ENCODE data around the gene CEP78.

CEP78 gene

GRCh38 chr9:78289474-78289873, 53.6 kb downstream of the CEP78 start:
- no peak for DNase-seq

- DNase-seq = no peak
Observed at GRCh38 chr9:78291240-78291925, 55.5 kb downstream of the CEP78 start.

- no peak for DNase-seq
Observed at GRCh38 chr9:78292026-78292425, 56.2 kb downstream of the CEP78 start.

GRCh38 chr9:78292716-78293497, 57.0 kb downstream of the CEP78 start:
- no peak for DNase-seq

- no peak for DNase-seq
Observed at GRCh38 chr9:78294290-78295176, 58.7 kb downstream of the CEP78 start.

GRCh38 chr9:78295177-78295575, 59.3 kb downstream of the CEP78 start:
- no peak for DNase-seq

GRCh38 chr9:78295731-78296130, 59.9 kb downstream of the CEP78 start:
- DNase-seq = no peak

- no peak for DNase-seq
Observed at GRCh38 chr9:78296201-78296892, 60.5 kb downstream of the CEP78 start.

GRCh38 chr9:78296893-78297671, 61.2 kb downstream of the CEP78 start, which contains the start of gene PSAT1:
Gene PSAT1, plus strand, starts transcription at chr9:78297125. Its CDS starts 86 bp downstream, at chr9:78297211.
- DNase-seq = peak; percentile 88

GRCh38 chr9:78297672-78297961, 61.7 kb downstream of the CEP78 start:
- DNase-seq = no peak

GRCh38 chr9:78298046-78298765, 62.3 kb downstream of the CEP78 start:
- no peak for DNase-seq

GRCh38 chr9:78300209-78300608, 64.3 kb downstream of the CEP78 start:
- DNase-seq = no peak

GRCh38 chr9:78301466-78301865, 65.6 kb downstream of the CEP78 start:
- DNase-seq = no peak

GRCh38 chr9:78303377-78304062, 67.6 kb downstream of the CEP78 start:
- DNase-seq = no peak

GRCh38 chr9:78304357-78304756, 68.5 kb downstream of the CEP78 start:
- DNase-seq = no peak

GRCh38 chr9:78306222-78307076, 70.6 kb downstream of the CEP78 start:
- no peak for DNase-seq

GRCh38 chr9:78307360-78307759, 71.5 kb downstream of the CEP78 start:
- DNase-seq = no peak

- DNase-seq = no peak
Observed at GRCh38 chr9:78309066-78309465, 73.2 kb downstream of the CEP78 start.

GRCh38 chr9:78311075-78311474, 75.2 kb downstream of the CEP78 start:
- no peak for DNase-seq
